GM08714 (cell line): ENCODE data around the gene AMZ1.
"Not testable (repeated sequence)": the region's sequence is repeated elsewhere in the genome, so short reads cannot be mapped to it uniquely, and the experiment has no call there.

ENCODE experiments used
- H3K4me3 ChIP-seq: fragments of 200-500 bp; sonication (Bioruptor generic); 2 replicates; pipeline ENCODE4 v1.5.1; 2014; ENCODE audit warnings: mild to moderate bottlenecking, low read length, inconsistent platforms
- ZNF274 ChIP-seq: IDR thresholded peaks from 2 replicates; pipeline ENCODE4 v1.6.1; 2012; ENCODE audit warnings: mild to moderate bottlenecking, low read depth, low read length

AMZ1 gene

GRCh38 chr7:2715341-2716231 lies 27.6 kb downstream of the AMZ1 start:
- no peak for TF ChIP-seq ZNF274
- no peak overlapping the region; the same call in 1 of the 2 replicates for H3K4me3 ChIP-seq

- no peak overlapping the region for H3K4me3 ChIP-seq
- no peak for TF ChIP-seq ZNF274
These were observed 28.5 kb downstream of the AMZ1 start for GRCh38 chr7:2716488-2716887.

- no peak for TF ChIP-seq ZNF274
- H3K4me3 ChIP-seq, result no peak overlapping the region
These were observed 28.9 kb downstream of the AMZ1 start for GRCh38 chr7:2716906-2717292.

GRCh38 chr7:2717293-2718261 lies 29.6 kb downstream of the AMZ1 start:
- TF ChIP-seq ZNF274, result no peak
- no peak overlapping the region for H3K4me3 ChIP-seq

- TF ChIP-seq ZNF274, result no peak
- H3K4me3 ChIP-seq, result no peak overlapping the region
These were observed 30.4 kb downstream of the AMZ1 start for GRCh38 chr7:2718296-2718965.

GRCh38 chr7:2719007-2719406 lies 31.0 kb downstream of the AMZ1 start:
- TF ChIP-seq ZNF274, result no peak
- no peak overlapping the region for H3K4me3 ChIP-seq

- no peak overlapping the region for H3K4me3 ChIP-seq
- TF ChIP-seq ZNF274, result no peak
These were observed 32.0 kb downstream of the AMZ1 start for GRCh38 chr7:2720024-2720423.

GRCh38 chr7:2721842-2722241 lies 33.8 kb downstream of the AMZ1 start:
- no peak overlapping the region for H3K4me3 ChIP-seq
- no peak for TF ChIP-seq ZNF274

- no peak for TF ChIP-seq ZNF274
These were observed 34.6 kb downstream of the AMZ1 start for GRCh38 chr7:2722591-2722990.

GRCh38 chr7:2723138-2723850 lies 35.3 kb downstream of the AMZ1 start:
- no peak overlapping the region for H3K4me3 ChIP-seq
- no peak for TF ChIP-seq ZNF274

More at GRCh38 chr7:2722591-2722990, 34.6 kb downstream of the AMZ1 start:
- no peak overlapping the region for H3K4me3 ChIP-seq

- not testable (repeated sequence) for H3K4me3 ChIP-seq
These were observed 36.0 kb downstream of the AMZ1 start for GRCh38 chr7:2724036-2724435.

GRCh38 chr7:2724453-2725177 lies 36.6 kb downstream of the AMZ1 start:
- H3K4me3 ChIP-seq, result no peak overlapping the region
- no peak for TF ChIP-seq ZNF274
